Uterus (tissue), 4 donors: ENCODE measurements around the gene A2M. TPM values are rescaled to one million over a fixed set of nuclear protein-coding genes. Genes with fewer than 3 reads are reported as not detected.

Source experiments
- DNase-seq, 2 donors: peaks; one replicate each; pipeline ENCODE4 v3.0.0-alpha.2; 2019 to 2020
- H3K27ac ChIP-seq, 2 donors: fragments of 200-600 bp; sonication (generic); 1 replicate in 1 of 2; 2 replicates in 1 of 2; pipeline ENCODE4 v1.5.1; 2016 to 2018
- H3K27me3 ChIP-seq, 2 donors: fragments of 200-600 bp; sonication (generic); one replicate each; pipeline ENCODE4 v1.5.1; 2018 to 2019; ENCODE audit warnings: control low read depth in 1 of 2
- H3K36me3 ChIP-seq, 2 donors: fragments of 200-600 bp; sonication (generic); one replicate each; pipeline ENCODE4 v1.5.1; 2019; ENCODE audit warnings: control low read depth in 1 of 2
- H3K4me1 ChIP-seq, 2 donors: fragments of 200-600 bp; sonication (generic); one replicate each; pipeline ENCODE4 v1.5.1; 2018 to 2019; ENCODE audit warnings: control low read depth in 1 of 2
- H3K4me3 ChIP-seq, 2 donors: fragments of 200-600 bp; sonication (generic); 1 replicate in 1 of 2; 2 replicates in 1 of 2; pipeline ENCODE4 v1.5.1; 2018 to 2019; ENCODE audit warnings: mild to moderate bottlenecking in 1 of 2
- H3K9me3 ChIP-seq, 2 donors: fragments of 200-600 bp; sonication (generic); one replicate each; pipeline ENCODE4 v1.5.1; 2019; ENCODE audit warnings: control low read depth in 1 of 2
- CTCF ChIP-seq, 4 experiments: fragments of 200-600 bp in 2 of 4; fragments of 450-650 bp in 2 of 4; sonication (generic) in 2 of 4; IDR thresholded peaks; one replicate each; pipeline ENCODE4 v1.5.1; 2016 to 2019; ENCODE audit warnings: antibody characterized with exemption in 4 of 4, mild to moderate bottlenecking in 2 of 4, moderate library complexity in 1 of 4
- POLR2A ChIP-seq, 2 donors: fragments of 450-650 bp; IDR thresholded peaks; one replicate each; pipeline ENCODE4 v1.6.1; 2016; ENCODE audit warnings: antibody characterized with exemption in 2 of 2, mild to moderate bottlenecking in 1 of 2, moderate library complexity in 1 of 2
- intact Hi-C: fragments of 100-400 bp; cut with DNase I; formaldehyde crosslinking; loops from one replicate; pipeline ENCODE4 v1.15.1; 2023; ENCODE audit warnings: low total_unique reads
- total RNA-seq, 4 donors: library from RNA; depleted of rRNA in 3 of 4; stranded (reverse); fragments of >200 nt in 3 of 4; gene quantifications; one replicate each; pipeline versions ENCODE4 v1.1.0 to v1.2.4, GENCODE V29; 2014 to 2023
- donor health status: DM: yes; HTN: yes; CAD: no.

A2M gene
- total RNA-seq, 4 donors from 2014 or later: 305 to 1,063 (median 353) TPM

- Histone ChIP-seq H3K27ac (peak overlapping the region; percentile 3 to 94), H3K27me3 (no peaks in the 10 kb centered on the region), H3K9me3 (no peaks in the 10 kb centered on the region), H3K4me1 (no peaks in the 10 kb centered on the region), H3K36me3 (no peaks in the 10 kb centered on the region), H3K4me3 (no peak overlapping the region)
- TF ChIP-seq CTCF (IDR thresholded peaks at IDR 0.05): no peak
- no peak for TF ChIP-seq POLR2A (IDR thresholded peaks at IDR 0.05)
- DNase-seq: no peak
- intact Hi-C loops: no loop called here
Measured at GRCh38 chr12:9112076-9112853, 3.5 kb downstream of the A2M start.

- Histone ChIP-seq H3K4me1 (no peaks in the 10 kb centered on the region), H3K27me3 (no peaks in the 10 kb centered on the region), H3K4me3 (no peak overlapping the region), H3K36me3 (no peaks in the 10 kb centered on the region), H3K9me3 (no peaks in the 10 kb centered on the region), H3K27ac (peak overlapping the region in 1 of 2 donors; percentile 94)
- no peak for DNase-seq
- TF ChIP-seq CTCF (IDR thresholded peaks at IDR 0.05) (no peak), POLR2A (IDR thresholded peaks at IDR 0.05) (no peak)
- intact Hi-C loops: no loop called here
Measured at GRCh38 chr12:9111525-9111924, 4.2 kb downstream of the A2M start.

GRCh38 chr12:9109737-9110491, 5.8 kb downstream of the A2M start:
- H3K36me3 ChIP-seq: no peaks in the 10 kb centered on the region
- no peaks in the 10 kb centered on the region for H3K27me3 ChIP-seq
- DNase-seq: no peak
- no peak overlapping the region for H3K27ac ChIP-seq
- no peaks in the 10 kb centered on the region for H3K9me3 ChIP-seq
- no peak for TF ChIP-seq CTCF (IDR thresholded peaks at IDR 0.05)
- TF ChIP-seq POLR2A (IDR thresholded peaks at IDR 0.05): no peak
- no peaks in the 10 kb centered on the region for H3K4me1 ChIP-seq
- intact Hi-C loops: no loop called here
- no peak overlapping the region for H3K4me3 ChIP-seq

GRCh38 chr12:9109213-9109522, 6.6 kb downstream of the A2M start:
- H3K4me3 ChIP-seq: no peak overlapping the region
- no peak for DNase-seq
- H3K9me3 ChIP-seq: no peaks in the 10 kb centered on the region
- H3K27me3 ChIP-seq: no peaks in the 10 kb centered on the region
- no peaks in the 10 kb centered on the region for H3K4me1 ChIP-seq
- intact Hi-C loops: no loop called here
- no peak for TF ChIP-seq POLR2A (IDR thresholded peaks at IDR 0.05)
- TF ChIP-seq CTCF (IDR thresholded peaks at IDR 0.05): no peak
- no peak overlapping the region for H3K27ac ChIP-seq
- no peaks in the 10 kb centered on the region for H3K36me3 ChIP-seq

GRCh38 chr12:9108504-9109212, 7.1 kb downstream of the A2M start:
- Histone ChIP-seq H3K27ac (no peak overlapping the region), H3K9me3 (no peaks in the 10 kb centered on the region), H3K4me3 (no peak overlapping the region), H3K36me3 (no peaks in the 10 kb centered on the region), H3K4me1 (no peaks in the 10 kb centered on the region), H3K27me3 (no peaks in the 10 kb centered on the region)
- intact Hi-C loops: no loop called here
- TF ChIP-seq CTCF (IDR thresholded peaks at IDR 0.05) (no peak), POLR2A (IDR thresholded peaks at IDR 0.05) (no peak)
- DNase-seq: no peak
